Neutrophil (primary cell): ENCODE results near the gene SORCS2.

Experiments used
- H3K27ac ChIP-seq: fragments of 200-600 bp; sonication (generic); 2 replicates; pipeline ENCODE4 v1.5.1; 2016; ENCODE audit warnings: mild to moderate bottlenecking, moderate library complexity
- H3K27me3 ChIP-seq: fragments of 200-600 bp; sonication (generic); 2 replicates; pipeline ENCODE4 v1.6.0; 2016; ENCODE audit warnings: mild to moderate bottlenecking
- H3K36me3 ChIP-seq: fragments of 200-600 bp; sonication (generic); 2 replicates; pipeline ENCODE4 v1.5.1; 2017
- H3K4me1 ChIP-seq, 2 experiments: fragments of 200-600 bp in 1 of 2; sonication (generic) in 1 of 2; 1 replicate in 1 of 2; 2 replicates in 1 of 2; pipeline versions ENCODE4 v1.5.1 to v1.6.1; 2013 to 2016; ENCODE audit warnings: low read depth in 1 of 2, low read length in 1 of 2, mild to moderate bottlenecking in 1 of 2, moderate library complexity in 1 of 2; ENCODE audit not compliant: control insufficient read depth in 1 of 2, insufficient read depth in 1 of 2
- H3K4me3 ChIP-seq, 2 experiments: fragments of 200-600 bp in 1 of 2; sonication (generic) in 1 of 2; 1 replicate in 1 of 2; 2 replicates in 1 of 2; pipeline ENCODE4 v1.5.1; 2013 to 2016; ENCODE audit warnings: low read depth in 1 of 2, low read length in 1 of 2, mild to moderate bottlenecking in 1 of 2, moderate library complexity in 1 of 2
- H3K9me3 ChIP-seq: fragments of 200-600 bp; sonication (generic); 2 replicates; pipeline ENCODE4 v1.5.1; 2016
- TF ChIP-seq, protein P1 (sequence below): fragments of 200-600 bp; sonication (generic); IDR thresholded peaks from 2 replicates; pipeline ENCODE4 v1.5.1; 2016; ENCODE audit warnings: antibody characterized with exemption

SORCS2 gene

DNA sequence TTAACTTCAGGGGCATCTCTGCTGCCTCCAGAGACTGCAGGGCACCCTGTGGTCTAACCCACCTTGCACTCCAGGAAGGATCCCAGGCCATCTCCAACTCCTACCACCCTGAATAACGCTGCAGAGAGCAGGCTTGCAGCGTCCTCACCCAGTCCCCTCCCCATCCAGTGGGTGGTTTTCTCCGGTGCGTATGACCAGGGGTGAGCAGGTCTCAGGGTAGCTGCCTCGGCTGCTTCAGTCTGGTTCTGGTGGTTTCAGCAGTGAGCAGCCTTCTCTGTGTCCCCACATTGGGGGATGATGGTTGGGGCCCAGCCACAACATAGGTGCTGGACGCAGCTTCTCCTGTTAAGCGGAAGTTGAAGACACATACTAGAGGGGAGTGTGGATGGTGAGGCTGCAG, 38.6 kb upstream of the SORCS2 start:
- TF ChIP-seq, protein P1, sequence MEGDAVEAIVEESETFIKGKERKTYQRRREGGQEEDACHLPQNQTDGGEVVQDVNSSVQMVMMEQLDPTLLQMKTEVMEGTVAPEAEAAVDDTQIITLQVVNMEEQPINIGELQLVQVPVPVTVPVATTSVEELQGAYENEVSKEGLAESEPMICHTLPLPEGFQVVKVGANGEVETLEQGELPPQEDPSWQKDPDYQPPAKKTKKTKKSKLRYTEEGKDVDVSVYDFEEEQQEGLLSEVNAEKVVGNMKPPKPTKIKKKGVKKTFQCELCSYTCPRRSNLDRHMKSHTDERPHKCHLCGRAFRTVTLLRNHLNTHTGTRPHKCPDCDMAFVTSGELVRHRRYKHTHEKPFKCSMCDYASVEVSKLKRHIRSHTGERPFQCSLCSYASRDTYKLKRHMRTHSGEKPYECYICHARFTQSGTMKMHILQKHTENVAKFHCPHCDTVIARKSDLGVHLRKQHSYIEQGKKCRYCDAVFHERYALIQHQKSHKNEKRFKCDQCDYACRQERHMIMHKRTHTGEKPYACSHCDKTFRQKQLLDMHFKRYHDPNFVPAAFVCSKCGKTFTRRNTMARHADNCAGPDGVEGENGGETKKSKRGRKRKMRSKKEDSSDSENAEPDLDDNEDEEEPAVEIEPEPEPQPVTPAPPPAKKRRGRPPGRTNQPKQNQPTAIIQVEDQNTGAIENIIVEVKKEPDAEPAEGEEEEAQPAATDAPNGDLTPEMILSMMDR, result no peak
- H3K27ac ChIP-seq, result no peak overlapping the region
- H3K36me3 ChIP-seq, result no peaks in the 10 kb centered on the region
- no peak overlapping the region for H3K4me3 ChIP-seq
- peaks cover 45% of the 10 kb centered on the region for H3K27me3 ChIP-seq
- H3K9me3 ChIP-seq, result no peaks in the 10 kb centered on the region
- no peaks in the 10 kb centered on the region for H3K4me1 ChIP-seq

DNA sequence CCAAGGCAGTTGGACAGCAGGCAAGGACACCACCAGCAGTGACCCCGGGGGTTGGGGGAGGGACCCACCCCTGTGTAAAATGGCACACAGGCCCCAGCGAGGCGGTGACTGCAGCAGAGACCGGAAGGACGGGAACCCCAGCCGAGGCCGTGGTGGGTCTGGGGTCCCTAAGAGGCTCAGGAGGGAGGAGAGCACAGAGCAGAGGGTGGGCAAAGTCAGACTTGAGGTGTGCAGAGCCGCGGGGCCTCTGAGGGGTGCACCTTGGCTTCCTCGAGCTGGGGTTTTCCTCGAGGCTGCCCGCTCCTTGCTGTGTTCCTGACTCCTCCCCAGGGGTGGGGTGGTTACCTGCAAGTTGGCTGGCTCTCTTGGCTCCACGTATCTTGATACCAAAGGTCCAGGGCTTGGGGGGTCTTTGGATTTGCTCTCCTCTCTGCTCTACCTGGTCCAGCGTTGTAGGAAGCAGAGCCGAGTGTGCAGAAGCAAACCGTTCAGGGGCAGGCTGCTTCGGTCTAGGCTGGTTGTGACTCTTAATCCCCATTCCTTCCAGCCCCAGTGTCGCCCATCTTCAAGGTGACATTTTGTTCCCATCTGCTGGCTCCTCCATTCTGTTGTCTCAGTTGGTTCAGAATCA, 37.9 kb upstream of the SORCS2 start:
- H3K9me3 ChIP-seq, result no peaks in the 10 kb centered on the region
- TF ChIP-seq, protein P1, result no peak
- H3K4me3 ChIP-seq, result no peak overlapping the region
- H3K27me3 ChIP-seq, result peaks cover 48% of the 10 kb centered on the region
- H3K27ac ChIP-seq, result no peak overlapping the region
- no peaks in the 10 kb centered on the region for H3K36me3 ChIP-seq
- no peaks in the 10 kb centered on the region for H3K4me1 ChIP-seq

- no peaks in the 10 kb centered on the region for H3K36me3 ChIP-seq
- TF ChIP-seq, protein P1, result no peak
- H3K27ac ChIP-seq, result no peak overlapping the region
- H3K9me3 ChIP-seq, result no peaks in the 10 kb centered on the region
- H3K4me3 ChIP-seq, result no peak overlapping the region
- H3K27me3 ChIP-seq, result peaks cover 48% of the 10 kb centered on the region
- H3K4me1 ChIP-seq, result no peaks in the 10 kb centered on the region
These were observed 36.7 kb upstream of the SORCS2 start for GRCh38 chr4:7155590-7156071.

GRCh38 chr4:7156328-7156727, 36.0 kb upstream of the SORCS2 start:
- H3K9me3 ChIP-seq, result no peaks in the 10 kb centered on the region
- TF ChIP-seq, protein P1, result no peak
- no peak overlapping the region for H3K27ac ChIP-seq
- peaks cover 48% of the 10 kb centered on the region for H3K27me3 ChIP-seq
- no peaks in the 10 kb centered on the region for H3K36me3 ChIP-seq
- H3K4me3 ChIP-seq, result no peak overlapping the region
- no peaks in the 10 kb centered on the region for H3K4me1 ChIP-seq

GRCh38 chr4:7156761-7157488, 35.4 kb upstream of the SORCS2 start:
- Histone ChIP-seq H3K27me3 (peaks cover 48% of the 10 kb centered on the region), H3K36me3 (no peaks in the 10 kb centered on the region), H3K27ac (no peak overlapping the region), H3K4me1 (no peaks in the 10 kb centered on the region), H3K4me3 (no peak overlapping the region), H3K9me3 (no peaks in the 10 kb centered on the region)
- TF ChIP-seq, protein P1, result no peak
